Activated CD4-positive, alpha-beta T cell treated with anti-CD3 and anti-CD28 coated beads, Interleukin-2, amount 50 U/mL, for 16 hours (primary cell): ENCODE measurements around the gene GOLGA8B.
"Not testable (repeated sequence)": the region's sequence is repeated elsewhere in the genome, so short reads cannot be mapped to it uniquely, and the experiment has no call there.

Experiments
- DNase-seq: peaks from one replicate; pipeline ENCODE4 v3.0.0-alpha.2; 2020

The GOLGA8B gene

DNA sequence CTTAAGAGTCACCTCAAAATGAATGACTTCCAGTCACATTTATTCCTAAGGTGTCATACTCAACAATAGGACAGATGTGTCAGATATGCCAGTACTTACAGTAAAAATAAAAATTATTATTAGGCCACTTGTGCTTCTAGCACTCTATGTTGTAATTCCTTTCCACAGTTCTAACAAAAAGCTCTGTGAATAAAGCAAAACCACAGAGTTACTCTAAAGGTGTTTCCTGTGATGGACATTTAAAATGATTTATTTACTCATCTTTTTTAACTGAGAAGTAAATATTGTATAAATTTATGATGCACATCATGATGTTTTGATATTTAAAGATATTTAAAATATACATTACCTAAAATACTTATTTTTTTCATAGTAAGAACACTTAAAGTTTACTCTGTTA, 13.9 kb upstream of the GOLGA8B start:
- DNase-seq: no peak

DNA sequence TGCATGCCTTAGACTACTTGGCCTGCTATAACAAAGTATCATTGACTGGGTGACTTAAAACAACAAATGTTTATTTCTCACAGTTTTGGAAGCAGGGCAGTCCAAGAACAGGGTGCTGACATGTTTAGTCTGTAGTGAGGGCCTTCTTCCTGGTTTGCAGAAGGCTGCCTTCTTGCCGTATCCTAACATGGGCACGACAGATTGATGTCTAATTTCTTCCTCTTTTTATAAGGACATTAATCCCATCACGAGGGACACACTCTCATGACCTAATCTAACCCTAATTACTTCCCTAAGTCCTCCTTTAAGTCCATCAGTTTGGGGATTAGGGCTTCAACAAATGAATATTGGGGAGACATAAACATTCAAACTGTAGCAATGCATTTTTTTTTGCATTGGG, 10.9 kb upstream of the GOLGA8B start:
- DNase-seq: no peak

GRCh38 chr15:34591306-34591705, 7.9 kb upstream of the GOLGA8B start:
- no peak for DNase-seq

GRCh38 chr15:34588046-34588674, 4.7 kb upstream of the GOLGA8B start:
- DNase-seq: peak; percentile 75

DNA sequence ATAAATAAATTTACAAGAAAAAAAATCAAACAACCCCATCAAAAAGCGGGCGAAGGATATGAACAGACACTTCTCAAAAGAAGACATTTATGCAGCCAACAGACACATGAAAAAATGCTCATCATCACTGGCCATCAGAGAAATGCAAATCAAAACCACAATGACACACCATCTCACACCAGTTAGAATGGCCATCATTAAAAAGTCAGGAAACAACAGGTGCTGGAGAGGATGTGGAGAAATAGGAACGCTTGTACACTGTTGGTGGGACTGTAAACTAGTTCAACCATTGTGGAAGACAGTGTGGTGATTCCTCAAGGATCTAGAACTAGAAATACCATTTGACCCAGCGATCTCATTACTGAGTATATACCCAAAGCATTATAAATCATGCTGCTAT, 2.5 kb upstream of the GOLGA8B start:
- DNase-seq: not testable (repeated sequence)

DNA sequence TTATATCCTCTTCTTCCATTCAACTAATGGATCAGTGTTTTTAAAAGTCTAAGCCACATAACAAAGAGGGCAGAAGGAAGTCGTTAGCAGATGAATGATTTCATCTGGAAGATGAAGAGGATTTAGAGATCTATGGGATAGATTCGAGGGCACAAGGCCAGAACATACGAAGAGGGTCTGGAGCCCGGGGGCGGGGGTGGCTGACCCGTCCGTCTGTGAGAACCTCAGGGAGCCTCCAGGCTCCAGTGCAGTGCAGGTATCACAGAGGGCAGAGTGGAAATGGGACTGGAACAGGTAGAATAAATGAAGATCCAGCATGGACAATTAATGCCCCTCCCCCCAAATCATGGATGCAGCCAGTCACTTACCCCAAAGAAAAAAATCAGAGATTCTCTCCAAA, 1.5 kb upstream of the GOLGA8B start:
- DNase-seq: no peak

DNA sequence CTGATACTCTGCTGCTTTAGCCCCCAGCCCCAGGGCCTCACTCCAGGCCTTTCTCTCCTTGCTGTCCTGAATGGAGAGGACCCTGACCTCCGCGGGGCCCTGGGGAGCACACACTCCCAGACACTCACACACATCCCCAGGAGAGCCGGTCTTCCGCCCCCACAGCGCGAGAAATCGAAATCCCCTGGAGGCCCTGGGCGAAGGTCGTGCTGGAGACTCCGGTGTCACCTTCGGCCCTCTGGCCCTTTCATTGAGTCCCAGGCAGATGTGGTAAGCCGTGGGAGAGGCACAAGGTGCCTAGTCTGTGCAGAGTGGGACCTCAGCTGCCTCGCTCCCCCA, 848 bp upstream of the GOLGA8B start:
- no peak for DNase-seq

DNA sequence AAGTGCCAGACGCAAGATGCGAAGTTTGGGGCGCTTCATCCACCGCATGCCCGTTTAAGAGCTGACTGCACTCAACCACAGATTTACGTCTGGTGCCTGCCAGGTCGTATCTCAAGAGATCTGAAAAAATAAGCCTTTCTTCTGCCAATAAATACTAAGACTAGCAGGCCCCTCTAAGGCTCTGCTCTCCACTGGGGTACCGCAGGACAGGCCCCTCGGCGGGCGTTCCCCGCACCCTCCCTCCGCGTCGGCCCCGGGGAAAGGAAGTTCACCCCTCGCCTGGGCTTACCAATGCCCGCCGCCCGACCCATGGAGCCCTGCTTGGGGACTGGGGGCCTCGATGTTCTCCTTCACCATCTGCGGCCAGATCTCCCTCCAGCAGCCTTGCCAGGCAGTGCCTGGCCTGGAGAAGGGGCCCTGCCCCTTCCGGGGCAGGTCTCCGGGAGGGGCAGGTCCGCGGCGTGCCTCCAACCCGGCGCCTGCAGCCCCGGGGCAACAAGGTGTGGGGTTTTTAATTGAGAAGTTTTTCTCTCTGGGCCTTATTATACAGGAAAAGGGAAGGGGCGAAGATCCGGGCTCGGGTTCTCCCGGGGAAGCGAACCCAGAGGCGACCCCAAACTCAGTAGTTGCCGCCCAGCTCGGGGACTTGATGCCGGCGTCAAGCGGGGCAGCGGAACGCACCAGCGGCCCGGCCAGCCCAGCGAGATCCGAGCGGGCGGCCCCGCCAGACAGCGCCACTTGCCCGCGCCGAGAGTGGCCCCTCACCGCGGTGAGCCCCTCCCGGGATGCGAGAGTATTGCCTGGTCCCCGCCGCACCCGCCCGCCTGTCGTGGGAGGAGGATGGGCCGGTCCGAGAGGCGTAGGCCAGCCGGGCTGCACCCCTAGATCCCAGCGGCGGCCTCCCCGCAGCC, 735 bp downstream of the GOLGA8B start:
- peak; percentile 62 for DNase-seq

GRCh38 chr15:34581687-34582460, 1.6 kb downstream of the GOLGA8B start:
- not testable (repeated sequence) for DNase-seq

DNA sequence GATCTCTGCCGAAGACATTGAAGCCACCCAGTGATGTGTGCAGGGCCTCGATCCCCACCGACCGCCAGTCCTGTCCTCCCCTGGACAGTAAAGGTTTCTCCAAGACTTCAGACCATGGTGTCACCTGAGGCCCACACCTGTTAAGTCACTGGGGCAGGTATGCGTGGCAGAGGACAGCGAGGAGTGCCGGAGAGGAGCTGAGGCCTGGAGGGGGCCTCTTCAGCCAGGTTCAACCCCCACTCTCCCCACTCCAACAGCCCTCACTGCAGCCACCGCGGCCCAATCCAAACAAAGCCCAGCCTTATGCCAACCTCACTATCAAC, 2.4 kb downstream of the GOLGA8B start:
- DNase-seq: no peak

DNA sequence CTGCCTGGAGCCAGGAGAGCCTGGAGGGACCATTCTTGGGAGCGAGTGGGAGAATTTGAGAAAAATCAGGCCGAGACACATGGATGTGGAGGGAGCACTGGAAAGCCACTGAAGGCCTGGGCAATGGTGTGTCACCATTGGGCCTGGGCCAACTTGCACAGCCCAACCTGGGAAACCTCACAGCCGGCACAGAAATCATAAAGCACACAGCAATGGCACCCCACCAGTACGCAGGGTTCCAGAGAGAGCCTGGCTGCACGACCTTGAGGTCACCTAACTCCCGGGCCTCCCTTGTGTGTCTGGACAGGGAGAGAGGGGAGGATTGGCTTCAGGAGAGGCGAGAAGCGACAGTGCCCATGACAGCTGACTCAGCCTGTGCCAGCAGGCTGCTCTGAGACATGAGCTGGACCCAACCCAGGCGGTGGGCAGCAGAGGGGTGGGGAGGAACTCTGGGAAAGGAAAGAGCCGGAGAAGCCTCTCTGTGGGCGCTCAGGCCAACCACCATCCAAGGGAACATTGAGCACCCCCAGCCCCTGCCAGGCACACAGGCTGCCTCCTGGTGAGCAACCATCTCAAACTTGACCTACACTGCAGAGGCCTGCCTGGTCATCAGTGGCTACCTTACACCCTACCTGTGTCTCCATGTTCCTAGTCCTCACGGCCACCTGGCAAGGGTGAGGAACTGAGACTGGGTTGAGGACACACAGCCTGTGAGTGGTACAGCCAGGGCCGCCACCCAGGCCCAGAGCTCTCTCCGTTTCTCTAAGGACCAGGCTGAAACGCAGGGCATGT, 3.0 kb downstream of the GOLGA8B start:
- not testable (repeated sequence) for DNase-seq

- DNase-seq: no peak
Observed at GRCh38 chr15:34578283-34578674, 5.2 kb downstream of the GOLGA8B start.

DNA sequence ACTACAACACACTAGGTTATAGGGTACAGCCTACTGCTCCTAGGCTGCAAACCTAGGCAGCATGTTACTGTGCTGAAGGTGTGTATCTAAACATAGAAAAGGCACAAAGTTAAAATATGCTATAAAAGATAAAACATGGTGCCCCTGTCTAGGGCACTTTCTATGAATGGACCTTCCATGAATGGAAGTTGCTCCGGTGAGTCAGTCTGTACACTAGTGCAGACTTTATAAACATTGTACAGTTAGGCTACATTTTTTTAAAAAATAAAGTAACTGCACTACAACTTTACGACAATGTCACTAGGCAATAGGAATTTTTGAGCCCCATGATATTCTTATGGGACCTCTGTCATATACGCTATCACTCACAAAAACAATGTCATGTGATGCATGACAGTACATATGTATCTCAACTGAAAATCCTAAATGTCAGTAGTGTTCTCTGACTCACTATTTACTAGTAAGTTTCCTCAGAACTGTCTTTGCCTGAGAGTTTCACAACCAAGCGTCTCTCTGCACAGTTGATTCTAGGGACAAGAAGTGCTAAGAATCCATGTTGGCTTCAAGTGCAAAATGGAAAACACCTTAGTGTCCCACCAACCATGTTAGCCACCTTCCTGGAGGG, 5.7 kb downstream of the GOLGA8B start:
- not testable (repeated sequence) for DNase-seq

DNA sequence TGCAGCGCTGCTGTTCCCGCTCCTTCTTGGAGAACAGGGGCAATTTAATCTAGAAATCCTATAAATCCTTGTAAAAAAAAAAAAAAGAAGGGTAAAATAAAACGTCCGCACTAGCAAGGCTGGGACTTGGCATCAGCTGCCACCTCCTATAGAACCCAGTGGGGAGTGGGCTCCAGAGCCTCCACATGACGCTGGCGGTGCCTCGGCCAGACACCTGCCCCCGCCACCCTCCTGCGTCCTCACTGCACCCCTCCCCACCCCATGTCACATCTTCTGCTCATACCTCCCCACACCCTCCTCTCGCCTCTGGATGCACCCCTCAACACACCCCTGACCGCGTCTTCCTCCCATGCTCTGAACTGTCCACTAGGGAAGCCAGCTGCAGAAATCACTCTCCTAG, 8.4 kb downstream of the GOLGA8B start:
- DNase-seq: not testable (repeated sequence)

DNA sequence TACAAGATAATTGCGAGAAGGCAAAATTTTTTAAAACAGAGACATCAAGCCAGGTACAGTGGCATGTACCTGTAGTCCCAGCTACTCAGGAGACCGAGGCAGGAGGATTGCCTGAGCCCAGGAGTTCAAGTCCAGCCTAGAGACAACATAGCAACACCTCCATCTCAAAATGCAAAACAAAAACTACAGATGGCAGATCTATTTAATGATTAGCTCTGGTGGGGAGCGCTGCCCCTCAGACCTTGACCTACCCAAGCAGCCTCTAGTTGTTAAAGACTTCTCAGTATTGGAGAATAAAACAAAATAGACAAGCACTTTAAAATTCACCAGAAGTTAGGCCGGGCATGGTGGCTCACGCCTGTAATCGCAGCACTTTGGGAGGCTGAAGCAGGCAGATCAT, 10.5 kb downstream of the GOLGA8B start:
- DNase-seq: not testable (repeated sequence)

DNA sequence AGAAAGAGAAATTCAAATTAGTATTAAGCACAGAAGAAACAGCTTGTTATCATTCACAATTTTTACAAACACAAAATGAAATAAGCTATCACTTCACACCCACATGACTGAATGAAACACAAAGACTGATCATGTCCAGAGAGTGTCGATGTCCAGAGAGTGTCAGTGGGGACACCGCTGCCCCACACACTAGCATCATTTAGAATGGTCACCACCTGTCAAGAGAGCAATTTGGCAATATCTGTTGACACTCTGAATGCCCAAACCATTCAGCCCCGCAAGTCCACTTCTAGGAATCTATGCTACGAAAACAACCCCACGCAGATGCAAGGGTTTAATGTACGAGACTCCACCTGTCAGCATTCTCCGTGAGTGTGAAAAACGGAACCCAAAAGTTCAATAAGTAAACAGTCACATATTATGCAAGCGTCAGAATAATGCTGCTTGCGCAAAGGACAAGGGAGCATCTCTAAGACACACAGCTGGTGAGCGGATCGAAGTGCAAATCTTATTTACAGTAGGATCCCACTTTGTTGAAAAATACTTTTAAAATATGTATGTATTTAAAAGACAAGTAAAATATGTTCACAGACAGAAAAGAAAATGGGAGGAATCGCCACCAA, 11.3 kb downstream of the GOLGA8B start:
- DNase-seq: not testable (repeated sequence)

- DNase-seq: not testable (repeated sequence)
Observed at GRCh38 chr15:34569670-34570396, 13.6 kb downstream of the GOLGA8B start.

DNA sequence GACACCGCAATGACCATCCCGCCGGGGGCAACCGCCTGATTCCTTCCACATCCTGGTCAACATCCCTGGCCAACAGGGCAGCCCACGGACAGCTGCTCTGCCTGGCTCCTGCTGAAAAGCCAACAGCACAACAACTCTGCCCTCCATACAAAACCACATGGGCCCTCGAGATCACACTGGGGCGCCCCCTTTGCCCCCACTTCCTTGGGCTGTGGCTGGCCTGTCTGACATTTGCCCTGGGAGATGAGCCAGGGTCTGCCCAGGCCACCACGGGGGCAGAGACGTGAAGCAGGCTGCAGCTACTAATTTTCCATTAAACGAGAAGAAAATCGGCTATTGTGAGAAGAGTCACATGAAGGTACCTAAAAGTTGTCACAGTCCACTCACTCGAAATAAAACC, 16.3 kb downstream of the GOLGA8B start:
- DNase-seq: not testable (repeated sequence)

DNA sequence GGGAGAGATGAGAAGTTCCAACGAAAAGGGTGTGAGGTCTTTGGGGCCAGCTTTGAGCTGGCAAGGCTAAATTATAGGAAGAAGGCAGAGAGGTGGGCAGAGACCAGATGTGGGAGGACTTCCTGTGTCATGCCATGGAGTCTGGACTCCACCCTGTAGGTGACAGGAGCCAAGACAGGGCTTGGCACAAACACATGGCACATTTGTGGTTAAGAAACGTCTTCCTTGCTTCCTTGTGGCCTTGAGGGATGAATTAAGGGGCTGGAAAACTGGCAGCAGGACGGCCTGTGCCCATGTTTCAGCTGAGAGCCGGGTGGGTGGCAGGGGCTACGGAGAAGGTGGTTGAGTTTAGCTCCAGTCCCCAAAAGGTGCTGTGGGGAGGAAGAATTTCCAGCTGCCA, 18.7 kb downstream of the GOLGA8B start:
- not testable (repeated sequence) for DNase-seq

GRCh38 chr15:34560814-34561213, 22.6 kb downstream of the GOLGA8B start:
- DNase-seq: not testable (repeated sequence)

- not testable (repeated sequence) for DNase-seq
Observed at GRCh38 chr15:34559764-34560163, 23.7 kb downstream of the GOLGA8B start.
